HepG2 (cell line): ENCODE results near the gene CCNG1. TPM values are rescaled to one million over a fixed set of nuclear protein-coding genes. Genes with fewer than 3 reads are reported as not detected.

Source experiments
- ETS1 ChIP-seq: sonication (generic); formaldehyde crosslinking; IDR thresholded peaks from 2 replicates; pipeline ENCODE4 v1.4.0; 2020; ENCODE audit warnings: missing genetic modification reagents
- KLF12 ChIP-seq: sonication (generic); formaldehyde crosslinking; IDR thresholded peaks from 2 replicates; pipeline ENCODE4 v1.4.0; 2020; ENCODE audit warnings: missing genetic modification reagents, borderline replicate concordance
- PLRG1 ChIP-seq: fragments of 450-650 bp; conservative IDR thresholded peaks from 2 replicates; pipeline ENCODE4 v1.6.1; 2016
- PRDM10 ChIP-seq: sonication (generic); formaldehyde crosslinking; IDR thresholded peaks from 2 replicates; pipeline ENCODE4 v1.4.0; 2020; ENCODE audit warnings: low read depth, missing genetic modification reagents
- SIN3B ChIP-seq: fragments of 150-350 bp; IDR thresholded peaks from 2 replicates; pipeline ENCODE4 v1.6.1; 2014; ENCODE audit warnings: low read length
- SMARCC2 ChIP-seq: fragments of 450-650 bp; IDR thresholded peaks from 2 replicates; pipeline ENCODE4 v1.6.1; 2017; ENCODE audit warnings: antibody characterized with exemption, mild to moderate bottlenecking
- SOX6 ChIP-seq, 2 experiments: fragments of 450-650 bp in 1 of 2; sonication (generic) in 1 of 2; formaldehyde crosslinking in 1 of 2; IDR thresholded peaks; 2 replicates each; pipeline versions ENCODE4 v1.4.0 to v1.6.1; 2017 to 2020; ENCODE audit warnings: antibody characterized with exemption in 1 of 2, mild to moderate bottlenecking in 1 of 2, missing genetic modification reagents in 1 of 2
- TBX2 ChIP-seq: sonication (generic); formaldehyde crosslinking; IDR thresholded peaks from 2 replicates; pipeline ENCODE4 v1.5.0; 2020; ENCODE audit warnings: missing genetic modification reagents, mild to moderate bottlenecking, borderline replicate concordance
- TIGD3 ChIP-seq: sonication (generic); formaldehyde crosslinking; IDR thresholded peaks from 2 replicates; pipeline ENCODE4 v1.5.1; 2020; ENCODE audit warnings: mild to moderate bottlenecking, missing genetic modification reagents, borderline replicate concordance
- TP53 ChIP-seq: sonication (generic); formaldehyde crosslinking; conservative IDR thresholded peaks from 2 replicates; pipeline ENCODE4 v1.4.0; 2020; ENCODE audit warnings: missing genetic modification reagents
- YY1 ChIP-seq: IDR thresholded peaks from 2 replicates; pipeline ENCODE4 v1.6.1; 2011; ENCODE audit warnings: low read length, low read depth, moderate library complexity, mild to moderate bottlenecking; ENCODE audit not compliant: insufficient read depth, insufficient replicate concordance
- ZFP90 ChIP-seq: sonication (generic); formaldehyde crosslinking; IDR thresholded peaks from 2 replicates; pipeline ENCODE4 v1.8.0; 2022; ENCODE audit warnings: missing genetic modification reagents, mild to moderate bottlenecking, inconsistent platforms, borderline replicate concordance
- ZNF556 ChIP-seq: sonication (generic); formaldehyde crosslinking; IDR thresholded peaks from 2 replicates; pipeline ENCODE4 v1.4.0; 2020; ENCODE audit warnings: mild to moderate bottlenecking, missing genetic modification reagents, borderline replicate concordance
- polyA plus RNA-seq, 8 experiments: library from polyadenylated mRNA; depleted of rRNA in 3 of 8; stranded (reverse) in 7 of 8; unstranded in 1 of 8; fragments of >200 nt; fragmentation: Illumina TruSeq in 4 of 8; extraction: Trizol in 4 of 8; gene quantifications; 2 replicates each; pipeline versions ENCODE4 v1.2.1 to v1.2.3, GENCODE V29; 2011 to 2016; ENCODE audit warnings: low read depth in 4 of 8, missing spikeins in 1 of 8, mixed read lengths in 1 of 8; ENCODE audit not compliant: insufficient read depth in 1 of 8
- total RNA-seq, 5 experiments: library from RNA; depleted of rRNA; stranded (reverse); fragments of >200 nt; fragmentation: Illumina TruSeq; extraction: Trizol; gene quantifications; 2 replicates each; pipeline ENCODE4 v1.2.3, GENCODE V29; 2016; ENCODE audit warnings: low read depth in 1 of 5
- TF ChIP-seq, protein P1 (sequence below): sonication (generic); formaldehyde crosslinking; IDR thresholded peaks from 2 replicates; pipeline ENCODE4 v1.8.0; 2022; ENCODE audit warnings: mild to moderate bottlenecking, missing genetic modification reagents; ENCODE audit not compliant: insufficient replicate concordance
- TF ChIP-seq, protein P2 (sequence below): sonication (generic); formaldehyde crosslinking; conservative IDR thresholded peaks from 2 replicates; pipeline ENCODE4 v1.4.0; 2020; ENCODE audit warnings: missing genetic modification reagents
- TF ChIP-seq, protein P3 (sequence below): sonication (generic); formaldehyde crosslinking; IDR thresholded peaks from 2 replicates; pipeline ENCODE4 v1.9.0; 2022; ENCODE audit warnings: missing genetic modification reagents, mild to moderate bottlenecking, borderline replicate concordance

The CCNG1 gene
- total and polyA plus RNA-seq, 2 of the 13 experiments (the other 11 are each of a cell fraction or from before 2014, with no cell fraction given): 181 to 353 TPM

- TF ChIP-seq TIGD3 (CRISPR knock-in tag) (no peak), ZNF556 (no peak; the same call in 1 of the 2 replicates), SIN3B (no peak), PLRG1 (no peak), ETS1 (CRISPR knock-in tag) (no peak), YY1 (peak; percentile 32), TBX2 (CRISPR knock-in tag) (0 out of 2 replicates have a peak, but pooled peaks have one; percentile 17), SMARCC2 (no peak), TP53 (CRISPR knock-in tag) (peak; percentile 96), SOX6 (IDR thresholded peaks at IDR 0.05) (no peak), SOX6 (CRISPR knock-in tag; IDR thresholded peaks at IDR 0.05) (peak; percentile 67), ZFP90 (CRISPR knock-in tag) (0 out of 2 replicates have a peak, but pooled peaks have one; percentile 35), PRDM10 (CRISPR knock-in tag) (no peak), KLF12 (CRISPR knock-in tag) (0 out of 2 replicates have a peak, but pooled peaks have one; percentile 23)
- TF ChIP-seq, protein P1, sequence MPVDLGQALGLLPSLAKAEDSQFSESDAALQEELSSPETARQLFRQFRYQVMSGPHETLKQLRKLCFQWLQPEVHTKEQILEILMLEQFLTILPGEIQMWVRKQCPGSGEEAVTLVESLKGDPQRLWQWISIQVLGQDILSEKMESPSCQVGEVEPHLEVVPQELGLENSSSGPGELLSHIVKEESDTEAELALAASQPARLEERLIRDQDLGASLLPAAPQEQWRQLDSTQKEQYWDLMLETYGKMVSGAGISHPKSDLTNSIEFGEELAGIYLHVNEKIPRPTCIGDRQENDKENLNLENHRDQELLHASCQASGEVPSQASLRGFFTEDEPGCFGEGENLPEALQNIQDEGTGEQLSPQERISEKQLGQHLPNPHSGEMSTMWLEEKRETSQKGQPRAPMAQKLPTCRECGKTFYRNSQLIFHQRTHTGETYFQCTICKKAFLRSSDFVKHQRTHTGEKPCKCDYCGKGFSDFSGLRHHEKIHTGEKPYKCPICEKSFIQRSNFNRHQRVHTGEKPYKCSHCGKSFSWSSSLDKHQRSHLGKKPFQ (CRISPR knock-in tag): peak; percentile 77
- TF ChIP-seq, protein P2, sequence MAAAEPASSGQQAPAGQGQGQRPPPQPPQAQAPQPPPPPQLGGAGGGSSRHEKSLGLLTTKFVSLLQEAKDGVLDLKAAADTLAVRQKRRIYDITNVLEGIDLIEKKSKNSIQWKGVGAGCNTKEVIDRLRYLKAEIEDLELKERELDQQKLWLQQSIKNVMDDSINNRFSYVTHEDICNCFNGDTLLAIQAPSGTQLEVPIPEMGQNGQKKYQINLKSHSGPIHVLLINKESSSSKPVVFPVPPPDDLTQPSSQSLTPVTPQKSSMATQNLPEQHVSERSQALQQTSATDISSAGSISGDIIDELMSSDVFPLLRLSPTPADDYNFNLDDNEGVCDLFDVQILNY (CRISPR knock-in tag): no peak
- TF ChIP-seq, protein P3, sequence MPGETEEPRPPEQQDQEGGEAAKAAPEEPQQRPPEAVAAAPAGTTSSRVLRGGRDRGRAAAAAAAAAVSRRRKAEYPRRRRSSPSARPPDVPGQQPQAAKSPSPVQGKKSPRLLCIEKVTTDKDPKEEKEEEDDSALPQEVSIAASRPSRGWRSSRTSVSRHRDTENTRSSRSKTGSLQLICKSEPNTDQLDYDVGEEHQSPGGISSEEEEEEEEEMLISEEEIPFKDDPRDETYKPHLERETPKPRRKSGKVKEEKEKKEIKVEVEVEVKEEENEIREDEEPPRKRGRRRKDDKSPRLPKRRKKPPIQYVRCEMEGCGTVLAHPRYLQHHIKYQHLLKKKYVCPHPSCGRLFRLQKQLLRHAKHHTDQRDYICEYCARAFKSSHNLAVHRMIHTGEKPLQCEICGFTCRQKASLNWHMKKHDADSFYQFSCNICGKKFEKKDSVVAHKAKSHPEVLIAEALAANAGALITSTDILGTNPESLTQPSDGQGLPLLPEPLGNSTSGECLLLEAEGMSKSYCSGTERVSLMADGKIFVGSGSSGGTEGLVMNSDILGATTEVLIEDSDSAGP (CRISPR knock-in tag): peak; percentile 81; the same call in 1 of the 2 replicates
Measured at GRCh38 chr5:163437309-163438182, at the start of gene CCNG1 (continued).
